AG04450 (cell line): Measurements from ENCODE around the gene SIN3A. TPM values are rescaled to one million over a fixed set of nuclear protein-coding genes. Genes with fewer than 3 reads are reported as not detected.

Experiments
- CTCF ChIA-PET: fragments of 300-600, 350-600 bp; formaldehyde crosslinking; extraction: SDS; loops from one replicate; lab custom pipeline; 2022; ENCODE audit warnings: antibody characterized with exemption, inconsistent platforms; lab: Charles Lee
- POLR2A ChIA-PET: fragments of 350-600 bp; formaldehyde crosslinking; extraction: SDS; loops from one replicate; lab custom pipeline; 2021; ENCODE audit warnings: antibody characterized with exemption, inconsistent platforms; lab: Yijun Ruan, JAX
- DNase-seq: peaks from one replicate; pipeline ENCODE4 v3.0.0-alpha.2; 2011; ENCODE audit warnings: low read depth, low spot score
- H3K27ac ChIP-seq: one replicate; pipeline ENCODE4 v1.5.1; 2012; ENCODE audit warnings: low read depth, low read length, control low read depth
- H3K27me3 ChIP-seq: one replicate; pipeline ENCODE4 v1.6.0; 2012; ENCODE audit warnings: low read length; ENCODE audit not compliant: control insufficient read depth, insufficient read depth
- H3K4me3 ChIP-seq: 2 replicates; pipeline ENCODE4 v1.5.1; 2011; ENCODE audit warnings: mild to moderate bottlenecking, low read depth, low read length, control low read depth
- H3K9me3 ChIP-seq: 2 replicates; pipeline ENCODE4 v1.5.1; 2012; ENCODE audit warnings: low read length; ENCODE audit not compliant: control insufficient read depth, insufficient read depth
- polyA plus RNA-seq: library from polyadenylated mRNA; depleted of rRNA; stranded (reverse); fragments of >200 nt; gene quantifications from 2 replicates; pipeline ENCODE4 v1.2.3, GENCODE V29; 2011
- TF ChIP-seq, protein P1 (sequence below): IDR thresholded peaks from 2 replicates; pipeline ENCODE4 v1.5.1; 2011; ENCODE audit warnings: low read depth, low read length, control low read depth, inconsistent platforms

SIN3A gene
- polyA plus RNA-seq, 1 experiment, result 28.0 TPM

DNA sequence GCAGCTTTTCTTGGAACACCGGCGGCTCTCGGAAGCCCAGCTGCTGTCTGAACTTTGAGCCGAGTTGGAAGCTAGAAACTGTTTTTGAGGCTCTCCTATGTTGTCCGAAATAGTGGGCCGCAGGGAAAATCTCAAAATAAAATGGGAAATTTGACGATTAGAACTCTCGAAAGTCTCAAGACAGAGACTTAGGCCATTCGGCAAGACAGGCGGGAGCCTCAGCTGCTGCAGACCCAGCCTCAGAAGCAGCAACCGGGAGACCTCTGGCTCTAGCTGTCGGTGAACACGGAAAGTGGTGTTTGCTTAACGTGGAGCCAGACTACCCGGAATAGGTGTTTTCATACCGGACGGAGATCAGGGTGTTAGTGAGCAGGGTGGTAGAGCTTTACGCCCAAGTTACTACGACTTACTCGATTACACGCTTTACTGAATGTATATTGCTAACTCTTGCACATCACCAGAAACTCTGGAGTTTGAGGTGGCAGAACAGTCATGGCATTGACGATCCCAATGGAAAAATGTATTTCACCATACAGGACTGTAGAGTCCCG is 82.7 kb downstream of the SIN3A start:
- POLR2A ChIA-PET, result interaction anchor here (0.6 to 3.0 kb wide), 5 partner anchors 19 to 293 kb away, joined by 4 to 25 read pairs (median 10); partner anchors contain the start of gene SIN3A
- CTCF ChIA-PET, result interaction anchor here (0.8 to 2.2 kb wide), 8 partner anchors 13 to 306 kb away, joined by 3 to 35 read pairs (median 4); partner anchors contain the start of gene SIN3A
- H3K9me3 ChIP-seq, result no peaks in the 10 kb centered on the region
- no peak for DNase-seq
- TF ChIP-seq, protein P1, sequence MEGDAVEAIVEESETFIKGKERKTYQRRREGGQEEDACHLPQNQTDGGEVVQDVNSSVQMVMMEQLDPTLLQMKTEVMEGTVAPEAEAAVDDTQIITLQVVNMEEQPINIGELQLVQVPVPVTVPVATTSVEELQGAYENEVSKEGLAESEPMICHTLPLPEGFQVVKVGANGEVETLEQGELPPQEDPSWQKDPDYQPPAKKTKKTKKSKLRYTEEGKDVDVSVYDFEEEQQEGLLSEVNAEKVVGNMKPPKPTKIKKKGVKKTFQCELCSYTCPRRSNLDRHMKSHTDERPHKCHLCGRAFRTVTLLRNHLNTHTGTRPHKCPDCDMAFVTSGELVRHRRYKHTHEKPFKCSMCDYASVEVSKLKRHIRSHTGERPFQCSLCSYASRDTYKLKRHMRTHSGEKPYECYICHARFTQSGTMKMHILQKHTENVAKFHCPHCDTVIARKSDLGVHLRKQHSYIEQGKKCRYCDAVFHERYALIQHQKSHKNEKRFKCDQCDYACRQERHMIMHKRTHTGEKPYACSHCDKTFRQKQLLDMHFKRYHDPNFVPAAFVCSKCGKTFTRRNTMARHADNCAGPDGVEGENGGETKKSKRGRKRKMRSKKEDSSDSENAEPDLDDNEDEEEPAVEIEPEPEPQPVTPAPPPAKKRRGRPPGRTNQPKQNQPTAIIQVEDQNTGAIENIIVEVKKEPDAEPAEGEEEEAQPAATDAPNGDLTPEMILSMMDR, result no peak
- H3K27ac ChIP-seq, result peak overlapping the region; percentile 93
- no peaks in the 10 kb centered on the region for H3K27me3 ChIP-seq
- H3K4me3 ChIP-seq, result peak overlapping the region; percentile 83

DNA sequence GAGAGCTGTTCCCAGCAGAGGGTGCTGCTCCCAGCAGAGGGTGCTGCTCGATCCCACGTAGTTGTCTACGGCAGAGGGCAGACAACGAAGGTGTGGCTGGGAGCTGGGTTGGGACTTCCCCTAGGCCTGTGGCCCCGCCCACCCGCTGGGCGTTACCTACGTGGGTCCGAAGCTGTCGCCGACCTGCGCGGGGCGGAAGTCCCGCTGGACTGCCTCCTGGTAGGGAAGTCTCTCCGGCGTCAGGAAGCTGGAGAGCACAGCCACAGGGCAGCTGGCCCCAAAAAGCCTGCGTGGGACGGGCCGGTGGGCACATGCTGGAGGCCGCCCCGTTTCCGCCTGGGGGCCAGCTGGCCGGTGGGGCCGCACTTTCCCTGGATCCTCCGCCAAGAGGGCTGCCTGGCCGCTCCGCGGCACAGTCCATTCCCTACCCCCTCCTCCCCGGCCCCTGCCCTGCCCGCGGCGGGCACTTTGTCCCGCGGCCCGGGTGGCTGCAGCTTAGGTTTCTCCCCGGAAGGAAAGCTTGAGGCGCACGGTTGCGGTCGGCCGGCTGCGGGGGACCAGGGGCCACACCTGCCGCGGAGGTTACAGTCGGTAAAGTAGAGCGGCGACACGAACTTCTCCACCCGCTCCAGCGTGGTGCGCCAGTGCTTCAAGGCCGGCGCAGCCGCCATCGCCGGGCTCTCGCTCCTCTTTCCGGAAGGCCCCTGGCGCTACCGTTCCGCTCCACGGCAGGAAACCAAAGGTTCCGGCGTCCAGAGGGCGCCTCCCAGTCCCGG is 83.4 kb downstream of the SIN3A start, which contains the start of gene MAN2C1:
Gene MAN2C1, minus strand, starts transcription at position 695 of the 776 bp plus-strand sequence. Its CDS starts 24 bp downstream, at position 671.
- peak within 1 kb of the TSS; percentile 83 for H3K4me3 ChIP-seq
- peak; percentile 84 for DNase-seq
- no peaks in the 10 kb centered on the region for H3K9me3 ChIP-seq
- CTCF ChIA-PET, result interaction anchor here (0.6 to 2.2 kb wide), 26 partner anchors 9 to 442 kb away, joined by 3 to 35 read pairs (median 4); partner anchors contain the start of genes PTPN9 and SIN3A
- TF ChIP-seq, protein P1, result peak; percentile 76
- H3K27ac ChIP-seq, result peak within 1 kb of the TSS; percentile 93
- no peaks in the 10 kb centered on the region for H3K27me3 ChIP-seq
- POLR2A ChIA-PET, result interaction anchor here (0.6 to 3.0 kb wide), 8 partner anchors 8 to 293 kb away, joined by 4 to 25 read pairs (median 6); partner anchors contain the start of genes COMMD4 and SIN3A

DNA sequence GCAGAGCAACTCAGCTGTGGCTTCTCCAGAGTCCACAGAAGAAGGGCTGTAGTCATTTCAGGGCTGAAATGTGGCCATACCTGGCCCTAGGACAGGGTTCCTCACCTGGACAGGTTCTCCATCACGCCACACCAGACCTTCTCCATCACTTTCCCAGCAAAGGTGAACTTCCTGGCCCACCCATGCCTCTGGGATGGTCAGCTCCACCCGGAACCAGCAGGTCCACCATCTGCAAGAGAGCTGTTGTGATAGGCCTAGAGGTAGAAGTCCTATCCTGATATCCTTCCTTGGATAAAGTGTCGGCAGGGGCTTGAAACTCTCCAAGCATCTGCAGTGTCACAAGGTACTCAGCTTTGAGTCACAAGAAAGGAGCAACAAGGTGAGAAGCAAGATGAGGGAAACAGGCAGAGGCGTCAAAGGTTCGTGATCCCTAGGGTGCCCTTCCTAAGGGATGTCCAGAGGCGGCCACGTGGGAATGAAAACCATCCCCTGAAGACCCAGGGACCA is 84.0 kb downstream of the SIN3A start:
- Histone ChIP-seq H3K27ac (no peak overlapping the region), H3K4me3 (peak overlapping the region; percentile 83), H3K27me3 (no peaks in the 10 kb centered on the region), H3K9me3 (no peaks in the 10 kb centered on the region)
- TF ChIP-seq, protein P1, result no peak
- ChIA-PET POLR2A (interaction anchor here (0.7 to 3.0 kb wide), 7 partner anchors 8 to 294 kb away, joined by 4 to 25 read pairs (median 5); partner anchors contain the start of genes COMMD4 and SIN3A), CTCF (interaction anchor here (0.6 to 2.2 kb wide), 14 partner anchors 8 to 319 kb away, joined by 3 to 35 read pairs (median 5); partner anchors contain the start of gene SIN3A)
- no peak for DNase-seq

DNA sequence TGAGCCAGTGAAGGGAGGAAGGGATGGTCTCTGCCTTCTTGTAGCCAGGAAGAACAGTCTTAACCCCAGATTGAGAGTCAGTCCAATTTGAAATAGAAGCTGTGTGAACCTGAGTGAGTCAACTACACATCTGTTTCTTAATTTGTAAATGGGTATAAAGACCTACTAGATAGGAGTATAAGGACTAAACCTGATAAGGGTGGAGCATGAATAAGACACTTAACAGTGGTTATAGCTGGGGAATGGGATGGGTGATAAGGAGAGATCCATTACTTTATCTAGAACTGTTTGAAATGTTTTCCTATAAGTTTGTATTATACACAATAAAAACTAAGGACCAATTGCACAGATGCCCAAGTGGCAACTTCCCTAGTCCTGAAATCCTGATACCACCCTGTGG is 84.5 kb downstream of the SIN3A start:
- H3K27ac ChIP-seq, result no peak overlapping the region
- ChIA-PET POLR2A (interaction anchor here (0.7 to 3.0 kb wide), 3 partner anchors 9 to 88 kb away, joined by 4 to 25 read pairs (median 18); partner anchors contain the start of gene SIN3A), CTCF (interaction anchor here (0.6 to 2.2 kb wide), 7 partner anchors 11 to 319 kb away, joined by 3 to 35 read pairs (median 4); partner anchors contain the start of gene SIN3A)

More for the DNA sequence above, 84.5 kb downstream of the SIN3A start:
- H3K9me3 ChIP-seq, result no peaks in the 10 kb centered on the region; the same call in 1 of the 2 replicates
- no peaks in the 10 kb centered on the region for H3K27me3 ChIP-seq
- H3K4me3 ChIP-seq, result peak overlapping the region; percentile 83
- no peak for DNase-seq
- TF ChIP-seq, protein P1, result no peak
